HepG2 (cell line): ENCODE data around the gene SLC35E4.

Source experiments
- ELF1 ChIP-seq: sonication (generic); formaldehyde crosslinking; IDR thresholded peaks from 2 replicates; pipeline ENCODE4 v1.4.0; 2020; ENCODE audit warnings: missing genetic modification reagents
- NBN ChIP-seq: fragments of 450-650 bp; conservative IDR thresholded peaks from 2 replicates; pipeline ENCODE4 v1.6.1; 2017
- NFIC ChIP-seq: IDR thresholded peaks from 2 replicates; pipeline ENCODE4 v1.6.1; 2012; ENCODE audit warnings: mild to moderate bottlenecking, low read length, inconsistent platforms
- TCF12 ChIP-seq, 2 experiments: fragments of 450-650 bp in 1 of 2; sonication (generic) in 1 of 2; formaldehyde crosslinking in 1 of 2; IDR thresholded peaks; 2 replicates each; pipeline versions ENCODE4 v1.6.1 to v1.8.0; 2017 to 2022; ENCODE audit warnings: antibody characterized with exemption in 1 of 2, mild to moderate bottlenecking in 1 of 2, missing genetic modification reagents in 1 of 2, moderate library complexity in 1 of 2
- ZNF501 ChIP-seq: sonication (generic); formaldehyde crosslinking; IDR thresholded peaks from 2 replicates; pipeline ENCODE4 v1.5.1; 2020; ENCODE audit warnings: mild to moderate bottlenecking, moderate library complexity, missing genetic modification reagents
- TF ChIP-seq, protein P1 (sequence below): sonication (generic); formaldehyde crosslinking; IDR thresholded peaks from 2 replicates; pipeline ENCODE4 v1.5.0; 2020; ENCODE audit warnings: mild to moderate bottlenecking, missing genetic modification reagents, moderate library complexity
- TF ChIP-seq, protein P2 (sequence below): sonication (generic); formaldehyde crosslinking; IDR thresholded peaks from 2 replicates; pipeline ENCODE4 v1.8.1; 2023; ENCODE audit warnings: mild to moderate bottlenecking, inconsistent platforms, moderate library complexity, missing genetic modification reagents, borderline replicate concordance
- TF ChIP-seq, protein P3 (sequence below): sonication (generic); formaldehyde crosslinking; IDR thresholded peaks from 2 replicates; pipeline ENCODE4 v1.5.1; 2020; ENCODE audit warnings: missing genetic modification reagents, mild to moderate bottlenecking, borderline replicate concordance

DNA sequence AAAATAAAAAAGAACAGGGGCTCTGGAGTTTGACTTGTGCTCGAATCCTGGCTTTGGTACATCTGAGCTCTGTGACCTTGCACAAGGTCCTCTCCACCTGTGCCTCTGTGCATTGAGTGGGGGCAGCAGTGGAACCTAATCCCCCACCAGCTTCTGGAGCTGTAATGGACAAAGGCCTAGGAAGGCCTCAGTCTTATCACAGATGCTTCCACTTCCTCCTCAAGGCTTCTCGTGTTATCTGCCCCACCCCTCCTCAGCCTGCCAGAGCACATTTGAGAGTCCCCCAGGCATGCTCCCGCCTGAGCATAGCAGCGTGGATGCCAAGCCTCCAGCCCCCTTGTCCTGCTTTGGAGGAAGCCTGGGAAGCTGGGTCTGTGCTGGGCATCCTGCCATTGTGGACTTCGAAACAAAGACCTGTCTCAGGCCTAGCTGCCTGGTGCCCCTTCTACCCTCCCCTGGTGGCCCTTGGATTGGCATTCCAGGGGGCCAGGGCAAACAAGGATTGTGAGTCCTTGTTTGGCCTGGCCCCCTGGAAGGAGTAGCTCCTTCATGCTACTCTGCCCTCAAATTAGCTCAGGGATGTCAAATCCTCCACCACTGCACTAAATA is 15.0 kb downstream of the SLC35E4 start:
- TF ChIP-seq, protein P1, sequence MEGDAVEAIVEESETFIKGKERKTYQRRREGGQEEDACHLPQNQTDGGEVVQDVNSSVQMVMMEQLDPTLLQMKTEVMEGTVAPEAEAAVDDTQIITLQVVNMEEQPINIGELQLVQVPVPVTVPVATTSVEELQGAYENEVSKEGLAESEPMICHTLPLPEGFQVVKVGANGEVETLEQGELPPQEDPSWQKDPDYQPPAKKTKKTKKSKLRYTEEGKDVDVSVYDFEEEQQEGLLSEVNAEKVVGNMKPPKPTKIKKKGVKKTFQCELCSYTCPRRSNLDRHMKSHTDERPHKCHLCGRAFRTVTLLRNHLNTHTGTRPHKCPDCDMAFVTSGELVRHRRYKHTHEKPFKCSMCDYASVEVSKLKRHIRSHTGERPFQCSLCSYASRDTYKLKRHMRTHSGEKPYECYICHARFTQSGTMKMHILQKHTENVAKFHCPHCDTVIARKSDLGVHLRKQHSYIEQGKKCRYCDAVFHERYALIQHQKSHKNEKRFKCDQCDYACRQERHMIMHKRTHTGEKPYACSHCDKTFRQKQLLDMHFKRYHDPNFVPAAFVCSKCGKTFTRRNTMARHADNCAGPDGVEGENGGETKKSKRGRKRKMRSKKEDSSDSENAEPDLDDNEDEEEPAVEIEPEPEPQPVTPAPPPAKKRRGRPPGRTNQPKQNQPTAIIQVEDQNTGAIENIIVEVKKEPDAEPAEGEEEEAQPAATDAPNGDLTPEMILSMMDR (CRISPR knock-in tag): no peak
- TF ChIP-seq ELF1 (no peak), NFIC (no peak), TCF12 (IDR thresholded peaks at IDR 0.05) (no peak), TCF12 (CRISPR knock-in tag; IDR thresholded peaks at IDR 0.05) (no peak), NBN (no peak), ZNF501 (CRISPR knock-in tag) (no peak)
- TF ChIP-seq, protein P2, sequence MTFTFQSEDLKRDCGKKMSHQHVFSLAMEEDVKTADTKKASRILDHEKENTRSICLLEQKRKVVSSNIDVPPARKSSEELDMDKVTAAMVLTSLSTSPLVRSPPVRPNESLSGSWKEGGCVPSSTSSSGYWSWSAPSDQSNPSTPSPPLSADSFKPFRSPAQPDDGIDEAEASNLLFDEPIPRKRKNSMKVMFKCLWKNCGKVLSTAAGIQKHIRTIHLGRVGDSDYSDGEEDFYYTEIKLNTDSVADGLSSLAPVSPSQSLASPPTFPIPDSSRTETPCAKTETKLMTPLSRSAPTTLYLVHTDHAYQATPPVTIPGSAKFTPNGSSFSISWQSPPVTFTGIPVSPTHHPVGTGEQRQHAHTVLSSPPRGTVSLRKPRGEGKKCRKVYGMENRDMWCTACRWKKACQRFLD (CRISPR knock-in tag): no peak
- TF ChIP-seq, protein P3, sequence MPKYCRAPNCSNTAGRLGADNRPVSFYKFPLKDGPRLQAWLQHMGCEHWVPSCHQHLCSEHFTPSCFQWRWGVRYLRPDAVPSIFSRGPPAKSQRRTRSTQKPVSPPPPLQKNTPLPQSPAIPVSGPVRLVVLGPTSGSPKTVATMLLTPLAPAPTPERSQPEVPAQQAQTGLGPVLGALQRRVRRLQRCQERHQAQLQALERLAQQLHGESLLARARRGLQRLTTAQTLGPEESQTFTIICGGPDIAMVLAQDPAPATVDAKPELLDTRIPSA (CRISPR knock-in tag): no peak
